ENCODE measurements around the gene LCE3D.
"Not testable (repeated sequence)": the region's sequence is repeated elsewhere in the genome, so short reads cannot be mapped to it uniquely, and the experiment has no call there.

Gene LCE3D

DNA sequence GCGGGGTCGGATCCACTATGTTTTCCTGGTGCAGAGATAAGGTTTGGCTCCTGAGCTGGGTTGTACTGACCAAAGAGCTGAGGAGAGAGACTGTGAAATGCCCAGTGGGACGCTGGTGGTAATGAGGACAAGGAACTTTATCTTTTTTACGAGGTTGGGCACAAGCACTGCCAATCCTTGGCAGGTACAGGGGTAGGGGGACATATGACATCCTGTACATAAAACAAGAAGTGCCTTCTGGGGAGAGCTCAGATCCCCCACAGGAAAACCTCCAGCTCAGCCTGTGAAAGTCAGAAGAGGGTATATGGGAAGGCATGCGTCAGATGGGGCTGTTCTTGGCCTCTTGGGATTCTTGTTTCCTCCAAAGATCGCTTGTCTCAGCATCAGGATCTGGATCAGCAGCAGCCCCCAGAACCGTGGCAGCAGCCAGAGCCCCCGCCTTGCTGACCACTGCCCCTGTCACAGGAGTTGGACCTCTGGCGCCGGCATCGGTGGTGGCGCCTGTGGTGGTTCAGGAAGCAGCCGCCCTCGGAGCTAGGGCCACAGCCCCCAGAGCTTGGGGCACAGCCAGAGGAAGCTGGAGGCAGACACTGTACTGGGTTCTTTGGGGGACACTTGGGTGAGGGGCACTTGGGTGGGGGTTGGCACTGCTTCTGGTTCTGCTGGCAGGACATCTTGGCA, 14.6 kb downstream of the LCE3D start:
- H2AFZ ChIP-seq (ENCODE audit: low read length): no peak overlapping the region
- H4K20me1 ChIP-seq (ENCODE audit: insufficient read depth, low read length): no peaks in the 10 kb centered on the region
- no peak overlapping the region for H3K4me2 ChIP-seq (ENCODE audit: low read depth, low read length)
- no peak for TF ChIP-seq EZH2 (optimal IDR thresholded peaks at IDR 0.05; ENCODE audit: low read depth, low read length)
- no peak for TF ChIP-seq EZH2phosphoT487 (IDR thresholded peaks at IDR 0.05; ENCODE audit: low read length)
- TF ChIP-seq, protein P1, sequence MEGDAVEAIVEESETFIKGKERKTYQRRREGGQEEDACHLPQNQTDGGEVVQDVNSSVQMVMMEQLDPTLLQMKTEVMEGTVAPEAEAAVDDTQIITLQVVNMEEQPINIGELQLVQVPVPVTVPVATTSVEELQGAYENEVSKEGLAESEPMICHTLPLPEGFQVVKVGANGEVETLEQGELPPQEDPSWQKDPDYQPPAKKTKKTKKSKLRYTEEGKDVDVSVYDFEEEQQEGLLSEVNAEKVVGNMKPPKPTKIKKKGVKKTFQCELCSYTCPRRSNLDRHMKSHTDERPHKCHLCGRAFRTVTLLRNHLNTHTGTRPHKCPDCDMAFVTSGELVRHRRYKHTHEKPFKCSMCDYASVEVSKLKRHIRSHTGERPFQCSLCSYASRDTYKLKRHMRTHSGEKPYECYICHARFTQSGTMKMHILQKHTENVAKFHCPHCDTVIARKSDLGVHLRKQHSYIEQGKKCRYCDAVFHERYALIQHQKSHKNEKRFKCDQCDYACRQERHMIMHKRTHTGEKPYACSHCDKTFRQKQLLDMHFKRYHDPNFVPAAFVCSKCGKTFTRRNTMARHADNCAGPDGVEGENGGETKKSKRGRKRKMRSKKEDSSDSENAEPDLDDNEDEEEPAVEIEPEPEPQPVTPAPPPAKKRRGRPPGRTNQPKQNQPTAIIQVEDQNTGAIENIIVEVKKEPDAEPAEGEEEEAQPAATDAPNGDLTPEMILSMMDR (IDR thresholded peaks at IDR 0.05; ENCODE audit: low read length): no peak
- no peaks in the 10 kb centered on the region for H3K79me2 ChIP-seq (ENCODE audit: low read length)
- no peaks in the 10 kb centered on the region for H3K4me1 ChIP-seq (ENCODE audit: low read length)
- no peaks in the 10 kb centered on the region for H3K9me3 ChIP-seq (replicated peaks; ENCODE audit: insufficient read depth, low read length)
- H3K36me3 ChIP-seq (replicated peaks; ENCODE audit: insufficient read depth, low read length): no peaks in the 10 kb centered on the region
- H3K4me3 ChIP-seq (ENCODE audit: low read length): no peak overlapping the region
- DNase-seq: no peak
- H3F3A ChIP-seq (ENCODE audit: insufficient read depth, low read length): no peaks in the 10 kb centered on the region
- H3K9me2 ChIP-seq (replicated peaks; ENCODE audit: insufficient read depth, low read length): no peaks in the 10 kb centered on the region
- H3K9ac ChIP-seq (ENCODE audit: low read length): no peak overlapping the region
- H3K27me3 ChIP-seq (replicated peaks; ENCODE audit: insufficient read depth, low read length): no peaks in the 10 kb centered on the region
- H3K27ac ChIP-seq (ENCODE audit: low read length): no peak overlapping the region

DNA sequence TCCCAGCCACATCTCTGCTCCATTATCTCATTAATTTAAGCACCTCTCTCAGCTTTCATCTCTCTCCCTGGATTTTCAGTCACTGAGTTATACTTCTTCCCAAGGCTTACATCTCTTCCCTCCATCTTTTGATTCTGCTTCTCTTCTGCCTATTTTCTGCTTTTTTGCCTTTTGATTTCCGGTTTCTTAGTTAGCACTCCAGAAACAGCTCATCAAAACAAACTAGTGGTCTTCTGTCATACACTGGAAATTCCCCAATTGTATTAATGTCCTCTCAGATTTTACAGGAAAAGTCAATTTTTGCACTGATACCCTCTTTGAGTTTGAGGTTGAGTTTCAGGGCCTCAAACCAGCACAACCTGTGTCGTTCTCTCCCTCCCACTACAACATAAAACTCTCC, 15.2 kb downstream of the LCE3D start:
- TF ChIP-seq, protein P1 (IDR thresholded peaks at IDR 0.05; ENCODE audit: low read length): no peak
- TF ChIP-seq EZH2 (optimal IDR thresholded peaks at IDR 0.05; ENCODE audit: low read depth, low read length) (no peak), EZH2phosphoT487 (IDR thresholded peaks at IDR 0.05; ENCODE audit: low read length) (no peak)
- Histone ChIP-seq H4K20me1 (ENCODE audit: insufficient read depth, low read length) (no peaks in the 10 kb centered on the region), H3F3A (ENCODE audit: insufficient read depth, low read length) (no peaks in the 10 kb centered on the region), H3K27ac (ENCODE audit: low read length) (no peak overlapping the region), H3K36me3 (replicated peaks; ENCODE audit: insufficient read depth, low read length) (no peaks in the 10 kb centered on the region), H3K9ac (ENCODE audit: low read length) (no peak overlapping the region), H3K9me2 (replicated peaks; ENCODE audit: insufficient read depth, low read length) (no peaks in the 10 kb centered on the region), H3K27me3 (replicated peaks; ENCODE audit: insufficient read depth, low read length) (no peaks in the 10 kb centered on the region), H3K4me1 (ENCODE audit: low read length) (no peaks in the 10 kb centered on the region), H3K9me3 (replicated peaks; ENCODE audit: insufficient read depth, low read length) (no peaks in the 10 kb centered on the region), H2AFZ (ENCODE audit: low read length) (no peak overlapping the region), H3K4me2 (ENCODE audit: low read depth, low read length) (no peak overlapping the region), H3K79me2 (ENCODE audit: low read length) (no peaks in the 10 kb centered on the region), H3K4me3 (ENCODE audit: low read length) (no peak overlapping the region)
- DNase-seq: no peak

DNA sequence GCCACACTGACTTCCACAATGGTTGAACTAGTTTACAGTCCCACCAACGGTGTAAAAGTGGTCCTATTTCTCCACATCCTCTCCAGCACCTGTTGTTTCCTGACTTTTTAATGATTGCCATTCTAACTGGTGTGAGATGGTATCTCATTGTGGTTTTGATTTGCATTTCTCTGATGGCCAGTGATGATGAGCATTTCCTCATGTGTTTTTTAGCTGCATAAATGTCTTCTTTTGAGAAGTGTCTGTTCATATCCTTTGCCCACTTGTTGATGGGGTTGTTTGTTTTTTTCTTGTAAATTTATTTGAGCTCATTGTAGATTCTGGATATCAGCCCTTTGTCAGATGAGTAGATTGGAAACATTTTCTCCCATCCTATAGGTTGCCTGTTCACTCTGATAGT, 32.0 kb downstream of the LCE3D start:
- H3K36me3 ChIP-seq (replicated peaks; ENCODE audit: insufficient read depth, low read length); H3K4me3 ChIP-seq (ENCODE audit: low read length); H3K4me1 ChIP-seq (ENCODE audit: low read length); H2AFZ ChIP-seq (ENCODE audit: low read length); H3K27ac ChIP-seq (ENCODE audit: low read length); H3K4me2 ChIP-seq (ENCODE audit: low read depth, low read length); H3K9me3 ChIP-seq (replicated peaks; ENCODE audit: insufficient read depth, low read length); DNase-seq; H3K79me2 ChIP-seq (ENCODE audit: low read length); H4K20me1 ChIP-seq (ENCODE audit: insufficient read depth, low read length); H3K9me2 ChIP-seq (replicated peaks; ENCODE audit: insufficient read depth, low read length); H3F3A ChIP-seq (ENCODE audit: insufficient read depth, low read length); H3K9ac ChIP-seq (ENCODE audit: low read length); H3K27me3 ChIP-seq (replicated peaks; ENCODE audit: insufficient read depth, low read length): not testable (repeated sequence)

DNA sequence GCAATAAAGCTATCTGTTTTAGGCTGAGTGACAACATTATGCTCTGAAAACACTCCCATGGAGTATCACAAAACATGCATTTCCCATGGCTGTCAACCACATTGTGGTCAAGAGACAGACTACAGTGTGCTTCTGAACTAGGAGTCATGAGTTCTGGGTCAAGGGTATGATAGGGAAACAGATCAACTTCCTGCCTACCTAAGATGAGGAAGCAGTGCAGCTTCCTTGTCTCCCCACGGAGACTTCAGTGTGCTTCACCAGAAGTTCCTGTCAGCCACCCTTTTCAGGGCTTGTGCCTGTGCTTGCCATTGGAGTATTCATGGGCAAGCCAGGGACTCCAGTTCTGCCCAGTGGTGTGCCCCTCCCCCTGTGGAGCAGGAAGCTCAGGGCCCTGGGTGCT, 33.6 kb downstream of the LCE3D start:
- H3K4me1 ChIP-seq (ENCODE audit: low read length): no peaks in the 10 kb centered on the region
- no peaks in the 10 kb centered on the region for H3K9me2 ChIP-seq (replicated peaks; ENCODE audit: insufficient read depth, low read length)
- H3K4me3 ChIP-seq (ENCODE audit: low read length): no peak overlapping the region
- no peaks in the 10 kb centered on the region for H3K27me3 ChIP-seq (replicated peaks; ENCODE audit: insufficient read depth, low read length)
- H3K79me2 ChIP-seq (ENCODE audit: low read length): no peaks in the 10 kb centered on the region
- H3K36me3 ChIP-seq (replicated peaks; ENCODE audit: insufficient read depth, low read length): no peaks in the 10 kb centered on the region
- H3K9me3 ChIP-seq (replicated peaks; ENCODE audit: insufficient read depth, low read length): no peaks in the 10 kb centered on the region
- H3K4me2 ChIP-seq (ENCODE audit: low read depth, low read length): no peak overlapping the region
- no peaks in the 10 kb centered on the region for H4K20me1 ChIP-seq (ENCODE audit: insufficient read depth, low read length)
- TF ChIP-seq EZH2phosphoT487 (IDR thresholded peaks at IDR 0.05; ENCODE audit: low read length) (no peak), EZH2 (optimal IDR thresholded peaks at IDR 0.05; ENCODE audit: low read depth, low read length) (no peak)
- TF ChIP-seq, protein P1 (IDR thresholded peaks at IDR 0.05; ENCODE audit: low read length): no peak
- H3K27ac ChIP-seq (ENCODE audit: low read length): no peak overlapping the region
- H2AFZ ChIP-seq (ENCODE audit: low read length): no peak overlapping the region
- no peak overlapping the region for H3K9ac ChIP-seq (ENCODE audit: low read length)
- no peak for DNase-seq
- no peaks in the 10 kb centered on the region for H3F3A ChIP-seq (ENCODE audit: insufficient read depth, low read length)

Data from MM.1S (cell line).